K562 (cell line): ENCODE data around the gene RNF41. TPM values are rescaled to one million over a fixed set of nuclear protein-coding genes. Genes with fewer than 3 reads are reported as not detected.

Experiments used
- CHD4 ChIP-seq: fragments of 200-600 bp; sonication (generic); IDR thresholded peaks from 3 replicates; pipeline ENCODE4 v1.6.1; 2012; ENCODE audit warnings: low read depth, mild to moderate bottlenecking, mixed read lengths, low read length, inconsistent platforms; ENCODE audit not compliant: insufficient read depth, insufficient replicate concordance, poor library complexity, severe bottlenecking
- ESRRB ChIP-seq: fragments of 250-450 bp; sonication (Bioruptor Pico); IDR thresholded peaks from 2 replicates; pipeline ENCODE4 v1.5.0; 2020; ENCODE audit warnings: mild to moderate bottlenecking, moderate library complexity, borderline replicate concordance
- FOXP1 ChIP-seq: sonication (generic); formaldehyde crosslinking; IDR thresholded peaks from 2 replicates; pipeline ENCODE4 v1.8.0; 2022; ENCODE audit warnings: mild to moderate bottlenecking, missing genetic modification reagents
- HCFC1 ChIP-seq: IDR thresholded peaks from 2 replicates; pipeline ENCODE4 v1.6.1; 2012; ENCODE audit warnings: low read depth, low read length, improper control_type of control experiment
- HOXB6 ChIP-seq: fragments of 250-450 bp; sonication (Bioruptor Pico); IDR thresholded peaks from 2 replicates; pipeline ENCODE4 v1.5.1; 2022; ENCODE audit warnings: mild to moderate bottlenecking, borderline replicate concordance
- MBD1 ChIP-seq: fragments of 250-450 bp; sonication (Bioruptor Pico); IDR thresholded peaks from 2 replicates; pipeline ENCODE4 v1.8.0; 2022; ENCODE audit warnings: inconsistent platforms
- PHF8 ChIP-seq: fragments of 200-600 bp; sonication (generic); IDR thresholded peaks from 2 replicates; pipeline ENCODE4 v1.6.1; 2012; ENCODE audit warnings: mixed run types, mild to moderate bottlenecking, inconsistent platforms, low read length, moderate library complexity, borderline replicate concordance
- SMARCA4 ChIP-seq: fragments of 450-650 bp; IDR thresholded peaks from 2 replicates; pipeline ENCODE4 v1.6.1; 2016
- STAG1 ChIP-seq: sonication (generic); formaldehyde crosslinking; IDR thresholded peaks from 2 replicates; pipeline ENCODE4 v1.5.0; 2020; ENCODE audit warnings: missing genetic modification reagents, borderline replicate concordance
- STAT5A ChIP-seq: IDR thresholded peaks from 2 replicates; pipeline ENCODE4 v1.6.1; 2012; ENCODE audit warnings: low read length, inconsistent platforms, borderline replicate concordance
- SUPT5H ChIP-seq: fragments of 450-650 bp; IDR thresholded peaks from 2 replicates; pipeline ENCODE4 v1.6.1; 2016
- UBTF ChIP-seq, 2 experiments: IDR thresholded peaks; 2 replicates each; pipeline ENCODE4 v1.6.1; 2012; ENCODE audit warnings: improper control_type of control experiment in 2 of 2, low read depth in 2 of 2, low read length in 2 of 2, borderline replicate concordance in 1 of 2
- ZNF583 ChIP-seq: fragments of 250-450 bp; sonication (Bioruptor Pico); IDR thresholded peaks from 2 replicates; pipeline ENCODE4 v1.4.0; 2020
- polyA plus RNA-seq, 8 experiments: library from polyadenylated mRNA; depleted of rRNA in 4 of 8; stranded (reverse) in 5 of 8; unstranded in 3 of 8; fragments of >200 nt; fragmentation: Nextera tagmentation in 2 of 8; fragmentation: Illumina TruSeq in 1 of 8; extraction: Ambion mirVana in 2 of 8; extraction: Trizol in 1 of 8; gene quantifications; 2 replicates each; pipeline versions ENCODE4 v1.2.1 to v1.2.3, GENCODE V29; 2011 to 2014; ENCODE audit warnings: inconsistent platforms in 1 of 8, missing spikeins in 1 of 8
- total RNA-seq, 7 experiments: library from RNA; depleted of rRNA in 6 of 7; stranded (reverse); fragments of >200 nt in 6 of 7; fragmentation: Illumina TruSeq in 2 of 7; extraction: Trizol in 2 of 7; gene quantifications; 2 replicates each; pipeline versions ENCODE4 v1.2.1 to v1.2.3, GENCODE V29; 2011 to 2021; ENCODE audit warnings: low replicate concordance in 1 of 7
- TF ChIP-seq, protein P1 (sequence below): sonication (generic); formaldehyde crosslinking; IDR thresholded peaks from 2 replicates; pipeline ENCODE4 v1.8.0; 2022; ENCODE audit warnings: mild to moderate bottlenecking, missing genetic modification reagents

RNF41 gene
- total and polyA plus RNA-seq, 9 of the 15 experiments (the other 6 are each of a cell fraction or from before 2014, with no cell fraction given) = 28.2 to 46.8 (median 33.8) TPM

DNA sequence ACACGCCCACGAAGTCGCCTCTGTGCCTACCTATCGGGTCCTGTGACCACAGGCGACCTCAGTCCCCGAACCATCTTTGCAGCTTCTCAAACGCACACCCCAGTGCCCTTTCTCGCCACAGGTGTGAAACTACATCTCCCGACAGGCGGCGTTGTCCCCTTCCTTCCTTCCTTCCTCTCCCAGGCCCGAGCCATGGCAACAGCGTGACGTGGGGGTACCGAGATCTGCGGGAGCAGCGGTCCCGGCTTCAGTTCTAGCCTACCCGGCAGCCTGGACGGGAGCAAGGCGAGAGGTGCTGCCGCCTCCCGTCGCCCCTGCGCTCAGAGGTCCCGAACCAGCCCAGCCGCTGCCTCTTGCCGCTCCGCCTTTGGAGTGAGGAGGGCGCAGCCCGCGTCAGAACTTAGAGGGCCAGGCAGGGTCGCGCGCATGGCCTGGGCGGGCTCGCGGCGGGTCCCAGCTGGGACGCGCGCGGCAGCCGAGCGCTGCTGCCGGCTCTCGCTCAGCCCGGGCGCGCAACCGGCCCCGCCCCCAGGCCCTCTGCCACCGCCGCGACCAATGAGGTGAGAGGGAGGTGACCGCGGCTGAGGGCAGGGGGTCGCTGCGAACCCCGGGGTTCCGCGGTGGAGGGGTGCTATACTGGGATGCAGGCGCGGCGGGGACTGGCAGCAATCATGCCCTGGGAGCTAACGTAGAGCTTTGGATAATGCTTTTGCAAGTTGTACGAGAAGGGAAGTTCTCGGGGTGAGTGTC is 45.1 kb upstream of the RNF41 start, which contains the start of gene COQ10A (continued):
- TF ChIP-seq MBD1 (CRISPR knock-in tag) (no peak), FOXP1 (CRISPR knock-in tag) (peak; percentile 95), HOXB6 (CRISPR knock-in tag) (no peak), STAG1 (no peak), ESRRB (no peak), ZNF583 (CRISPR knock-in tag) (peak; percentile 81), SUPT5H (peak; percentile 79), UBTF (IDR thresholded peaks at IDR 0.05; ENCODE audit: borderline replicate concordance in 1 of 2, low read depth in 2 of 2, low read length in 2 of 2) (0 out of 4 replicates have a peak, but pooled peaks have one; percentile 29 to 56), HCFC1 (peak; percentile 87), CHD4 (no peak), SMARCA4 (0 out of 2 replicates have a peak, but pooled peaks have one; percentile 5), STAT5A (no peak), PHF8 (peak; percentile 93; the same call in 1 of the 2 replicates)
- TF ChIP-seq, protein P1, sequence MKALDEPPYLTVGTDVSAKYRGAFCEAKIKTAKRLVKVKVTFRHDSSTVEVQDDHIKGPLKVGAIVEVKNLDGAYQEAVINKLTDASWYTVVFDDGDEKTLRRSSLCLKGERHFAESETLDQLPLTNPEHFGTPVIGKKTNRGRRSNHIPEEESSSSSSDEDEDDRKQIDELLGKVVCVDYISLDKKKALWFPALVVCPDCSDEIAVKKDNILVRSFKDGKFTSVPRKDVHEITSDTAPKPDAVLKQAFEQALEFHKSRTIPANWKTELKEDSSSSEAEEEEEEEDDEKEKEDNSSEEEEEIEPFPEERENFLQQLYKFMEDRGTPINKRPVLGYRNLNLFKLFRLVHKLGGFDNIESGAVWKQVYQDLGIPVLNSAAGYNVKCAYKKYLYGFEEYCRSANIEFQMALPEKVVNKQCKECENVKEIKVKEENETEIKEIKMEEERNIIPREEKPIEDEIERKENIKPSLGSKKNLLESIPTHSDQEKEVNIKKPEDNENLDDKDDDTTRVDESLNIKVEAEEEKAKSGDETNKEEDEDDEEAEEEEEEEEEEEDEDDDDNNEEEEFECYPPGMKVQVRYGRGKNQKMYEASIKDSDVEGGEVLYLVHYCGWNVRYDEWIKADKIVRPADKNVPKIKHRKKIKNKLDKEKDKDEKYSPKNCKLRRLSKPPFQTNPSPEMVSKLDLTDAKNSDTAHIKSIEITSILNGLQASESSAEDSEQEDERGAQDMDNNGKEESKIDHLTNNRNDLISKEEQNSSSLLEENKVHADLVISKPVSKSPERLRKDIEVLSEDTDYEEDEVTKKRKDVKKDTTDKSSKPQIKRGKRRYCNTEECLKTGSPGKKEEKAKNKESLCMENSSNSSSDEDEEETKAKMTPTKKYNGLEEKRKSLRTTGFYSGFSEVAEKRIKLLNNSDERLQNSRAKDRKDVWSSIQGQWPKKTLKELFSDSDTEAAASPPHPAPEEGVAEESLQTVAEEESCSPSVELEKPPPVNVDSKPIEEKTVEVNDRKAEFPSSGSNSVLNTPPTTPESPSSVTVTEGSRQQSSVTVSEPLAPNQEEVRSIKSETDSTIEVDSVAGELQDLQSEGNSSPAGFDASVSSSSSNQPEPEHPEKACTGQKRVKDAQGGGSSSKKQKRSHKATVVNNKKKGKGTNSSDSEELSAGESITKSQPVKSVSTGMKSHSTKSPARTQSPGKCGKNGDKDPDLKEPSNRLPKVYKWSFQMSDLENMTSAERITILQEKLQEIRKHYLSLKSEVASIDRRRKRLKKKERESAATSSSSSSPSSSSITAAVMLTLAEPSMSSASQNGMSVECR (CRISPR knock-in tag) = peak; percentile 91
- TF ChIP-seq, all 486 proteins: peak for 130
